Peyer's patch (tissue), 4 donors: ENCODE measurements around the gene STYX. TPM values are rescaled to one million over a fixed set of nuclear protein-coding genes. Genes with fewer than 3 reads are reported as not detected.

Experiments used
- DNase-seq, 3 donors: peaks; one replicate each; pipeline ENCODE4 v3.0.0-alpha.2; 2017 to 2019
- H3K27ac ChIP-seq, 4 donors: fragments of 200-600 bp; sonication (generic); one replicate each; pipeline ENCODE4 v1.5.1; 2016 to 2019
- H3K27me3 ChIP-seq, 2 donors: fragments of 200-600 bp; sonication (generic); one replicate each; pipeline ENCODE4 v1.5.1; 2019
- H3K36me3 ChIP-seq, 3 donors: fragments of 200-600 bp; sonication (generic); one replicate each; pipeline ENCODE4 v1.5.1; 2016 to 2019
- H3K4me1 ChIP-seq, 4 donors: fragments of 200-600 bp; sonication (generic); one replicate each; pipeline ENCODE4 v1.5.1; 2016 to 2019
- H3K4me3 ChIP-seq, 4 donors: fragments of 200-600 bp; sonication (generic); 1 replicate in 3 of 4; 2 replicates in 1 of 4; pipeline ENCODE4 v1.5.1; 2016 to 2019; ENCODE audit warnings: mild to moderate bottlenecking in 1 of 4
- H3K9me3 ChIP-seq, 4 donors: fragments of 200-600 bp; sonication (generic); one replicate each; pipeline ENCODE4 v1.5.1; 2016 to 2019; ENCODE audit warnings: mild to moderate bottlenecking in 1 of 4
- CTCF ChIP-seq, 6 experiments: fragments of 450-650 bp in 4 of 6; fragments of 200-600 bp in 2 of 6; sonication (generic) in 1 of 6; IDR thresholded peaks; one replicate each; pipeline ENCODE4 v1.5.1; 2017 to 2019; ENCODE audit warnings: antibody characterized with exemption in 6 of 6, mild to moderate bottlenecking in 3 of 6, moderate library complexity in 1 of 6
- POLR2A ChIP-seq, 2 donors: fragments of 450-650 bp; IDR thresholded peaks; one replicate each; pipeline ENCODE4 v1.5.1; 2017; ENCODE audit warnings: antibody characterized with exemption in 2 of 2, mild to moderate bottlenecking in 2 of 2, moderate library complexity in 2 of 2
- total RNA-seq, 4 donors: library from RNA; depleted of rRNA; stranded (reverse); fragments of >200 nt; gene quantifications; one replicate each; pipeline ENCODE4 v1.1.0, GENCODE V29; 2016

The STYX gene
- total RNA-seq, 4 donors from 2014 or later, result 8.8 to 10.7 (median 9.9) TPM

- Histone ChIP-seq H3K4me1 (peaks cover 0 to 14% (median 1%) of the 10 kb centered on the region in 4 donors), H3K27ac (peak overlapping the region; percentile 77 to 89 (median 84)), H3K36me3 (no peaks in the 10 kb centered on the region), H3K27me3 (no peaks in the 10 kb centered on the region), H3K4me3 (peak overlapping the region; percentile 67 to 85 (median 76)), H3K9me3 (no peaks in the 10 kb centered on the region)
- DNase-seq, result no peak
- no peak for TF ChIP-seq POLR2A (IDR thresholded peaks at IDR 0.05)
- TF ChIP-seq CTCF (IDR thresholded peaks at IDR 0.05), result no peak
These were observed 60.8 kb downstream of the STYX start for GRCh38 chr14:52790756-52791222.

- Histone ChIP-seq H3K36me3 (no peaks in the 10 kb centered on the region), H3K4me3 (peak within 1 kb of the TSS; percentile 67 to 85 (median 76)), H3K27me3 (no peaks in the 10 kb centered on the region), H3K4me1 (peaks cover 0 to 14% (median 1%) of the 10 kb centered on the region in 4 donors), H3K27ac (peak within 1 kb of the TSS; percentile 77 to 89 (median 84)), H3K9me3 (no peaks in the 10 kb centered on the region)
- peak; percentile 46 to 79 for TF ChIP-seq POLR2A (IDR thresholded peaks at IDR 0.05)
- no peak for TF ChIP-seq CTCF (IDR thresholded peaks at IDR 0.05)
- peak; percentile 75 to 95 (median 91) for DNase-seq
These were observed 61.5 kb downstream of the STYX start, which contains the start of gene GNPNAT1 for GRCh38 chr14:52791223-52792096. GNPNAT1 (minus strand) TSS chr14:52791607; CDS start chr14:52784650, 6,957 bp downstream.

- Histone ChIP-seq H3K4me1 (peaks cover 0 to 14% (median 1%) of the 10 kb centered on the region in 4 donors), H3K27me3 (no peaks in the 10 kb centered on the region), H3K27ac (peak overlapping the region; percentile 77 to 89 (median 84)), H3K9me3 (no peaks in the 10 kb centered on the region), H3K4me3 (peak overlapping the region; percentile 67 to 85 (median 76)), H3K36me3 (no peaks in the 10 kb centered on the region)
- TF ChIP-seq POLR2A (IDR thresholded peaks at IDR 0.05) (no peak), CTCF (IDR thresholded peaks at IDR 0.05) (no peak)
- DNase-seq, result no peak
These were observed 62.1 kb downstream of the STYX start for GRCh38 chr14:52792097-52792415.

- Histone ChIP-seq H3K27ac (no peak overlapping the region), H3K27me3 (no peaks in the 10 kb centered on the region), H3K36me3 (no peaks in the 10 kb centered on the region), H3K9me3 (no peaks in the 10 kb centered on the region), H3K4me1 (peaks cover 0 to 14% (median 1%) of the 10 kb centered on the region in 4 donors), H3K4me3 (no peak overlapping the region)
- DNase-seq, result no peak
- TF ChIP-seq CTCF (IDR thresholded peaks at IDR 0.05), result no peak
- no peak for TF ChIP-seq POLR2A (IDR thresholded peaks at IDR 0.05)
These were observed 63.1 kb downstream of the STYX start for GRCh38 chr14:52793061-52793460.

- TF ChIP-seq POLR2A (IDR thresholded peaks at IDR 0.05) (no peak), CTCF (IDR thresholded peaks at IDR 0.05) (no peak)
- Histone ChIP-seq H3K36me3 (no peaks in the 10 kb centered on the region), H3K4me1 (no peaks in the 10 kb centered on the region), H3K9me3 (no peaks in the 10 kb centered on the region), H3K4me3 (no peak overlapping the region), H3K27me3 (no peaks in the 10 kb centered on the region), H3K27ac (no peak overlapping the region)
- no peak for DNase-seq
These were observed 67.7 kb downstream of the STYX start for GRCh38 chr14:52797653-52798052.
